ENCODE data around the gene SCRG1.

The SCRG1 gene

GRCh38 chr4:173436149-173436579 lies 37.2 kb upstream of the SCRG1 start:
- no peak for DNase-seq (ENCODE audit: low spot score)
- TF ChIP-seq CTCF (IDR thresholded peaks at IDR 0.05; ENCODE audit: extremely low read depth, missing control alignments), result no peak

GRCh38 chr4:173434231-173434630 lies 35.3 kb upstream of the SCRG1 start:
- no peak for TF ChIP-seq CTCF (IDR thresholded peaks at IDR 0.05; ENCODE audit: extremely low read depth, missing control alignments)
- DNase-seq (ENCODE audit: low spot score), result no peak

GRCh38 chr4:173433447-173433846 lies 34.5 kb upstream of the SCRG1 start:
- TF ChIP-seq CTCF (IDR thresholded peaks at IDR 0.05; ENCODE audit: extremely low read depth, missing control alignments), result no peak
- DNase-seq (ENCODE audit: low spot score), result no peak

- no peak for DNase-seq (ENCODE audit: low spot score)
- no peak for TF ChIP-seq CTCF (IDR thresholded peaks at IDR 0.05; ENCODE audit: extremely low read depth, missing control alignments)
Observed at GRCh38 chr4:173432430-173432829, 33.5 kb upstream of the SCRG1 start.

- TF ChIP-seq CTCF (IDR thresholded peaks at IDR 0.05; ENCODE audit: extremely low read depth, missing control alignments), result no peak
- no peak for DNase-seq (ENCODE audit: low spot score)
Observed at GRCh38 chr4:173426064-173426463, 27.1 kb upstream of the SCRG1 start.

- DNase-seq (ENCODE audit: low spot score), result no peak
- no peak for TF ChIP-seq CTCF (IDR thresholded peaks at IDR 0.05; ENCODE audit: extremely low read depth, missing control alignments)
Observed at GRCh38 chr4:173424899-173425805, 26.2 kb upstream of the SCRG1 start.

- DNase-seq (ENCODE audit: low spot score), result no peak
Observed at GRCh38 chr4:173420801-173421200, 21.9 kb upstream of the SCRG1 start.

More at GRCh38 chr4:173420801-173421200, 21.9 kb upstream of the SCRG1 start:
- TF ChIP-seq CTCF (IDR thresholded peaks at IDR 0.05; ENCODE audit: extremely low read depth, missing control alignments), result no peak
